GM19099 (cell line): ENCODE data around the gene ZNF460.

Source experiments
- POLR2A ChIP-seq: IDR thresholded peaks from 3 replicates; pipeline ENCODE4 v1.6.1; 2011; ENCODE audit warnings: low read depth; ENCODE audit not compliant: insufficient read length; ENCODE audit errors: extremely low read depth

The ZNF460 gene

DNA sequence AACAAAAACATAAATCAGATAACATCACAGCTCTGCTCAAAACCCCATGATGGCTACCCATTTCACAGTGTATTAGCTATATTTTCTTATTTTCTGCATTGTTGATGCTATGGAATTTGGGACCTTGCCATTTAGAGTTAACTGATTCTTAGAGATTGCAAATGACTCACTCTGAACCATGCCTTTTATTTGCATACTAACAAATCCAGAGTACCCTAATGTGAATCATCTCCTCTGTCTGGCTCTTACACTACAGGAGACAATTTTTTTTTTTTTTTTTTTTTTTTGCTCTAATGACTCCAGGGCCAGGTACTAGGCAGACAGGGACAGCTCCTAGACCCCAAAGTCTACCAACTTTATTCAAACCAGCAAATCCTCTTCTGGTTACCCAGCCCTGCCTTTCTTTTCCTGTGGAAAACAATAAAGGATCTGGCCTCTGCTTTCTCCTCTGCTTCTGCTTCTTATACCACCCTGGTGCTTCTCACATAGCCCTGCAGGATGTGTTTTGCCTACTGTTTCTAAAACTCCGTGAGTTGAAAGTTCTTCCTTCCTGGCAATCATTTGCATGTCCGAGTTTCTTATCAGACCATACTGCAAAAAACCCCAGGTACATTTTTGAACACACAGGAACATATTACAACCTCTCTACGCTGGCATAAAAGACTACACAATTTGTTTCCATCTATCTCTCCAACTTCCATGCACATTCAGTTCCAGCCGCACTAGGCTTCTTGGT, 10.6 kb upstream of the ZNF460 start:
- TF ChIP-seq POLR2A, result no peak

DNA sequence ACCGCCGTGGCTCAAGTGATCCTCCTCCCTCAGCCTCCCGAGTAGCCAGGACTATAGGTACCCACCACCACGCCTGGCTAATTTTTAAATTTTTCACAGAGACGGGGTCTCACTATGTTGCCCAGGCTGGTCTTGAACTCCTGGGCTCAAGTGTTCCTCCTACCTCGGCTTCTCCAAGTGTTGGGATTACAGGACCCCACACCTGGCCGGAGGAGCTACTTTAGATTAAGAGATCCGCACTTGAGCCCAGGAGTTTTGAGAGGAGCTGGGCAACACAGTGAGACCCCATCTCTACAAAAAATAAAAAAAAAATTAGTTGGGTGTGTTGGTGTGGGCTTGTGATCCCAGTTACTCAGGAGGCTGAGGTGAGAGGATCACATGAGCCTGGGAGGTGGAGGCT, 9.0 kb upstream of the ZNF460 start:
- no peak for TF ChIP-seq POLR2A

DNA sequence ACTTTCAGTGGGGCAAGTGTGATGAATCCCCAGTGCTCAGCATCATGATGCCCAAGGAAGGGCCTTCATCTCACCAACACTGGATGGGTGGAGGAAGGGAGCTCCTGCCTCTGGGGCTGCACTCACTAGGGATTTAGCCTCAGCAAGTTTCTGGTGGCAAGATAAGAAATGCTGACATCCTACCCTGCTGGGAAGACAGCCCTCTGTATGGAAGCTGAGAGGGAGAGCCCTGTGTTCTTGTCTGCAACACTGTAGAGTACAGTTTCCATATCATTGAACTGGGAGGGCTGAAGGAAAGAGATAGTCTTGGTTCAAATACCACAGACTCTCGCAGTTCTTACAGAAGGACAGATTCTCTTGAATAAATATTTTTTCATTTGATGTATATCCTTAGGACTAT, 7.3 kb upstream of the ZNF460 start:
- no peak for TF ChIP-seq POLR2A

DNA sequence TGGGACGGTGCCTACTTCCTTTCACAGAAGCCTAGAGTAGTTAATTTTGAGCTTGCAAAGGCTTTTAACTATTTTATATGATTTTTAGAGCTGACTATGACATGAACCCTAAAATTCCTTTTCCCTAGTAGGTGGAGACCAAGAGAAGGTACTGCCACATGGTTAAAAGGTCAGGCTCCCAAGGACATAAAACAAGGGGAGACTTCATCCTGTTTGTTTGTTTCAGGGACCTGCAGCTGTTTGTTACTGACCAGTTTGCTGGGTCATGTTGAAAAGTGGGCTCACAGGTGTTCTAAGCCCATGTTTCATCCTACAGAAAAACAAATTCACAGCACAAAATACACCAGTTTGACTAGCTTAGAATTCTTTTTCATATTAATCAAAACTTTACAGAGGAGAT, 3.9 kb upstream of the ZNF460 start:
- no peak for TF ChIP-seq POLR2A

DNA sequence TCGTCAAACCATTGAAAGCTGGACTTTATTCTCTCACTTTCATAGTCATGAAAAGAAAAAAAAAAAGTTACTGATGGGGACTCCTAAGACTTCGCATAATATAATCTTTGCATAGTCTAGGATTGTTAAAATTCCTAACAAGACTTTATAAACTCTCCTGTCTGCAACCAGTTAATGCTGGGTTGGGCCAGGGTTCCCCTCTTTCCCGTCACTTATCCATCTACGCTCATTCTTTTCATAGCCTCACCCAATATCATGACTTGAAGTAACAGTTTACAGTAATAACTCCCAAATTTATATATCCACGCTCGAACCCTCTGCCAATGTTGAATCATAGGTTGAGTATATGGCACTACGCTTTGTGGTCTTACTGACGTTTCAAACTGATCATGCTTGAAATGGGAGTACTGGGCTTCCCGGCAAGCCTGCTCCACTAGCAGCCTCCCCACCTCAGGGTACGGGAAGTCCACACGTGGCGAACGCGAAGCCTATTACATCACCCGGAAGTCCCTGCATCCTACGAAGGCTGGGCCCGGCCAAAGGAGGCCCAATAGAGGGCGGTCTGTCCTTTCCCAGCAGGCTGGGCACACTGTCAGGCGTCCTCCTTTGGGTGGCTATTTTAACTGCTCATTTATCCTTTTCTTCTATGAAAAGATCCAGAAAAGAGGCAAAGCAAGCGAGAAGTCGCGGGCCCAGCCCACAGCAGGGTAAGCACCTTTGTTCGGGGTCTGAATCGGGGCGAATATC, 694 bp upstream of the ZNF460 start:
- peak; percentile 79 for TF ChIP-seq POLR2A

DNA sequence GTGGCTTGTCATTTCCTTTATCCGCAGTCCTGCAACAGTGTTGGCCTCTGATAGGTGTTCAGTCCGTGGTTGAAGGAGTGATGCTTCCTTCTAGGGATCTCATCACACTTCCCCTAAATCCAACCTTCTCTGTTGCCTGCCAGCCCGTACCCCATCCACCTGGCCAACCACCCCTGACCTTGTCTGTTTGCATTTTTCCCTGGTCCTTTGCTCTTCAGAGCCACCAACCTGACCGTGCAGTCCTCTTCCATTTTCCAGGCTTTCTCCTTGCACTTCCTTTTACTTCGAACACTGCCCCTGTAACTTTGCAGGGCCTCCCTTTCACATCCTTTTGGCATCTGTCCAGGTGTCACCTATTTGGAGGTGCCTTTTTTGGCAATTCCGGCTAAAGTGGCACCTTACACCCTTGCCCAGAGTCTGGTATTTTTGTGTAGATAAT, 696 bp downstream of the ZNF460 start:
- TF ChIP-seq POLR2A, result no peak

DNA sequence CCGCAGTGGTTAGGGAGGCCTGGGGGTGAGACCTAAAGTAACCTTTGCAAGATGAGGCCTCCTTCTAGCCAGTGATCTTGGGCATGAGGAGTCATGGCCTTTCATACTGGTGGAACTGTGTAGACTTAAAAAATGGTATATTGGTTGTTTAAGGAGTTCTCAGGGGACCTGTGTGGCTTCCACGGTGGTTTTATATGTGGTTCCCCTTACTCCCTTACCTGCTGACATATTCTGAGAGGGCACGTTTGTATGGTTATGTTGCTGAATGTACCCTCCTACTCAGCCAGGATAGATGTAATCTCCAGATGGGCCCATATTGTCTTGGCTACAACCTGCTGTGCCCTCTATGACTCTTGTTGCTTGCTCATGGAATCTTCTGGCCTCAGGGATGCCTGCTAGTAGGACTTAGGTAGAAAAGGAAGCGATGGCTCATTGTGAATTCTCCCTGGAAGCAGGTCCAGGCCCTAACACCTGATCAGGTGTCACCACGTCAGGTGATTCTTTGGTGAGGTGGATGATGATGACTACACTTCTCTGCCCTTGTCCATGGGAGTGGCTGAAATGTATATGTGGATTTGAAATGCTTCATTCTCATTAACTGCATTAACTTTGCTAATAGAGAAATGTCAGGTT, 1.8 kb downstream of the ZNF460 start:
- no peak for TF ChIP-seq POLR2A

DNA sequence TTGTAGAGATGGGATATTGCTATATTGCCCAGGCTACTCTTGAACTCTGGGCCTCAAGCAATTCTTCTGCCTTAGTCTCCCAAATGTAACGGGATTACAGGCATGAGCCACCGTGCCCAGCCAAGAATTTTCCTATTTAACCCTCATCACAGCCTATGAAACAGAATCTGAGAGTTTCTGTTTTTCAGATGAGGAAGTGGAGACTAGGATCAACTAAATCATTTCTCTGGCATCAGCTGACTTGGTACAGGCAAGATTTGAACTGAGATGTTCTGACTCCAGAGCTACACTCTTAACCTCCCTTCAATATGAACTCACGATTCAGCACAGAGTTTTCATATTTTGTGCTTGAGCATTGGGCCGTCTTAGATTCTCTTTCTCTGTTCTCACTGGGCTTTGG, 8.1 kb downstream of the ZNF460 start:
- no peak for TF ChIP-seq POLR2A

DNA sequence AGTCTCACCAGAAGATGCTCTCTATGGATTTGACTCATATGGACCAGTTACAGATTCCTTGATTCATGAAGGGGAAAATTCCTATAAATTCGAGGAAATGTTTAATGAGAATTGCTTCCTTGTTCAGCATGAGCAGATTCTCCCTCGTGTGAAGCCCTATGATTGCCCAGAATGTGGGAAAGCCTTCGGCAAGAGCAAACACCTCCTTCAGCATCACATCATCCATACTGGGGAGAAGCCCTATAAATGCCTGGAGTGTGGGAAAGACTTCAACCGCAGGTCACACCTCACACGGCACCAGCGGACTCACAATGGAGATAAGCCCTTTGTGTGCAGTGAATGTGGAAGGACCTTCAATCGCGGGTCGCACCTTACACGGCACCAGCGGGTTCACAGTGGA, 10.7 kb downstream of the ZNF460 start:
- TF ChIP-seq POLR2A, result no peak

DNA sequence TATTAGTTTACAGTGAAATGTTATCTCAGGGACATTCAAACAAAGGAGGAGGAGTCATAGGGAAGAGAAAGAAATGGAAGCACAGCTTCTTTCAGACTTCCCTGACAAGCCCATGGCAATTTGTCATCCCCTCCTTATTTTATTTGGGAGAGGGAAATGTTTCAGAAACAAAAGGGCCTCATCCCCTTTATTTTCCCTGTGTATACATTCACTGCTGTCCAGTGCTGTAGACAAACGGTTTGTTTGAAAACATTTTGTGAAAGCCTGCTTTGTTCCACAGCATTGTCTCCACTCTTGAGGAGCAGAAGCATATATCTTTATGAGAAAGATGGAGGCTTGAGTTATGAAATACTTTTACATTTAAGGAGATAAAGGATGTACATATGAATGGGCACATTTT, 12.3 kb downstream of the ZNF460 start:
- TF ChIP-seq POLR2A, result no peak

DNA sequence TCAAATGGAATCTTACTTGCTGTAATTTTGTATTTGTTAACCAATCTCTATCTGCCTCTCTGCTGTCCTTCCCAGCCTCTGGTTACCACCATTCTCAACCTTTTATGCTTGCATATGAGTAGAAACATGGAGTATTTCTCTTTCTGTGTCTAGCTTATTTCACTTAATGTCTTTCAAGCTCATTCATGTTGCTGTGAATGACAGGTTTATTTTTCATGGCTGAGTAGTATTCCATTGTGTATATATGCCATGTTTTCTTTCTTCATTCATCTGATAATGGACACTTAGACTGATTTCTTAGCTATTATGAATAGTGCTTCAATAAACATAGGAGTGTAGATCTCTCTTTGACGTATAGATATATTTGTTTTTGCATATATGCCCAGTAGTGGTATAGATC, 13.4 kb downstream of the ZNF460 start:
- TF ChIP-seq POLR2A, result no peak

DNA sequence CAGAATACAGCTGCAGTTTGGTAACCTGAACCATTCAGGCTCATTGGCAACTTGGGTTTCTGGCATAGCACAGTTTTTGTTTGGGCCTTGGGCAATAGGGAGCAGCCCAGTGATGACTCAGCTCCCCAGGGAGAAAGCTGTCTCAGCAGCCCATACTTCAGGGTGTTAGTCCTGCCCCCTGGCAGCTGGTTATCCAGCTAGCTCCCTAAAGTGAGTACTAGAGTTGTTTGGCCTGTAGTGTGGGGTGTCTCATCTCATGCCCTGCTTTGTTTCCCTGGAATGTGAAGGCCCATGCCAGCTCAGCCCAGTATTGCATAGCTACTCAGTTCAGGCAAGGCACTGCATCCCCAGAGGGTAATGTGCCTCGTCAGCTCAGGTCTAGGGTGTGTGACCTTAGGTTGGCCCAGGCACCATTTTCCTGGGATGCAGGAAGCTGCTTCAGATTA, 21.8 kb downstream of the ZNF460 start:
- TF ChIP-seq POLR2A, result no peak

DNA sequence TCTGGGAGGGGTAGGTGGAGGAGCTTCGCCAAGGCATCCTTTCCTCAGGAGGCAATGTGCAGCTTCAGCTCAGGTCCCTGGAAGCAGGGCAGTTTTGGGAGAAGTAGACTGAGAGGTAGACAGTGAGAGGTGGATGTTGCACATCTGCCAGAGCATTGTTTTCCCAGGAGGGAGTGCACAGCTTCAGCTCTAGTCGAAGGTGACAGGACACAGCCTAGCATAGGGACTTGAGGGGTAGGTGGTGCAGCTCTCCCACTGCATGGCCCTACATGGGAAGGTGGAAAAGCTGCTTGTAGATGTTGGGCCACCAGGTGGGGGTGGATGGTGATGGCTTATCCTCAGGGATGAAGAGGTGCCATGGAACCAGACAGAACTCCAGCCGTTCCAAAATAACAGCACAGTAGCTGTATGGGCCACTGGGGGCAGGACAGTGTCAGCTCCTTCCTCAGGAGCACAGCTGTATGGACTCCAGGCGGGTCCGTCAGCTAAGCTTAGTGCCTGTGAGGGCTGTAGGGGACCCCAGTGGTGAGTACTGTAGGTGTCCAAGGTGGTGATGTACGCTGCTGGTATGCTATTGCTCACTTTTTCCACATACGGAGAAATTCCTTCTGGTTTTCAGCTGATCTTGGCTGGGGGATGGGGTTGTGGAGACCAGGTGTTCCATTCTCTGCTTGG, 22.6 kb downstream of the ZNF460 start:
- TF ChIP-seq POLR2A, result no peak

DNA sequence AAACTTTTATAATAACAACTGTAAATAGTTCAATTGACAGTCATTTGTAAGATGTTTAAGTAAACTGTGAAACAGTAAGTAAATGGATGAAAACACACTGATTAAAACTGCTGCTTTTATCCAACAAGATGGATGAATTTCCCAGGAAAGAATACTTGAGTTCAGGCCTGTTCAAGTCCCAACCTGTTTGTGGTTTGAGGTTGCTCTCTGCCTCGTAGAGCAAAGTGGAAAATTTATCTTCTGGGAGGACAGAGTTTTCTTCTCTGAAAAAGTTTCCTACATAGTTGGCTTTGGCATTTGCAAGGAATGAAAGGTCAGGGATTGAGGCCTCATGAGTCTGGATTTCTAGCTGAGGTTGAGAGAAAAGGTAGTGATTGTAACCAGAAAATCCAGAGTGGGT, 24.8 kb downstream of the ZNF460 start:
- no peak for TF ChIP-seq POLR2A

DNA sequence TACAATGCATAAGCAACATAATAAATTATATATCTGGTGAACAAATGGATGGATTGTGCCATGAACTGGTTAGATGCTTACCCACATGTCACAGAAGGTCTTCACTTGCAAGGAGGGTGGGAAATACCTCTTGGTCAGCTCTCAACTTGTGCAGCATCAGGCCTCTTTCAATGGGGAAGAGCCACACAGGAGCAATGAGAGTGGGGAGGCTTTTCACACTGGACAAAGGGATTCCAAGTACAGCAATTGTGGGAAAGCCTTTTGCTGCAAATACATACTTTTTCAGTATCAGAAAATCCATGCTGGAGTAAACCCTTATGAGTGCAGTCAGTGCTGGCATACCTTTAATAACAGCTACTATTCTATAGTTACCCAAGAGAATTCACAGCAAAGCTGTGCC, 28.2 kb downstream of the ZNF460 start:
- no peak for TF ChIP-seq POLR2A
